BLaER1 treated with 17β-estradiol and CSF1 and Interleukin-3, amounts not matched to agents 10 nM and 100 nM (cell line): ENCODE data around the gene PTS.
"Not testable (repeated sequence)": the region's sequence is repeated elsewhere in the genome, so short reads cannot be mapped to it uniquely, and the experiment has no call there.

Experiments used
- H3K27ac ChIP-seq, 11 experiments: shearing (Covaris generic); formaldehyde crosslinking; 2 replicates each; pipeline ENCODE4 v1.8.1; 2022
- H3K27me3 ChIP-seq, 11 experiments: shearing (Covaris generic); formaldehyde crosslinking; 2 replicates each; pipeline ENCODE4 v1.8.1; 2022
- H3K36me3 ChIP-seq, 11 experiments: shearing (Covaris generic); formaldehyde crosslinking; 2 replicates each; pipeline ENCODE4 v1.8.1; 2022
- H3K4me1 ChIP-seq, 10 experiments: shearing (Covaris generic); formaldehyde crosslinking; 2 replicates each; pipeline ENCODE4 v1.8.1; 2022
- H3K4me2 ChIP-seq, 11 experiments: shearing (Covaris generic); formaldehyde crosslinking; 2 replicates each; pipeline ENCODE4 v1.8.1; 2022
- H3K4me3 ChIP-seq, 10 experiments: shearing (Covaris generic); formaldehyde crosslinking; 2 replicates each; pipeline ENCODE4 v1.8.1; 2022
- H3K9ac ChIP-seq, 11 experiments: shearing (Covaris generic); formaldehyde crosslinking; 2 replicates each; pipeline ENCODE4 v1.8.1; 2022
- H3K9me3 ChIP-seq, 11 experiments: shearing (Covaris generic); formaldehyde crosslinking; replicated peaks in 1 of 11; 2 replicates each; pipeline ENCODE4 v1.8.1; 2022
- H4K20me1 ChIP-seq, 11 experiments: shearing (Covaris generic); formaldehyde crosslinking; 2 replicates each; pipeline ENCODE4 v1.8.1; 2022
- Cebpa-rat ChIP-seq, 11 experiments: shearing (Covaris generic); IDR thresholded peaks; 2 replicates each; pipeline ENCODE4 v1.8.1; 2022

PTS gene

DNA sequence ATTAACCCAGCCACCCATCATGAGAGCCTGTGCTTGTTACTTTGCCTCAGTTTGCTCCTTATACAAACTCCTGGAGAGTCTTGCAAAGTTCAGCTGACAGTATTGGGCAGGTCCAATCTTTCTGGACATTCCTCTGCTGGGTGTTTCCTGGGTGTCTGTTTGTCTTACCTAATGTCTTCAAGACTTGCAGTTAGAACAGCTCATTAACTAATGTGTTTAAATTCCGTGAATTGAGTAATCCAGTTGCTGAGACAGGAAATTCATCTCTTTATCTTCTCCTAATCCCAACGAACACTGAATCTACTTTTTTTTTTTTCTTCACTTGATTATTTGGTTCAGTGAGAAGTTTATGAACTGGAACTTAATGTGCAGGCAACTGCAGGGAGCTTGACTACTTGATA is 30.3 kb upstream of the PTS start:
- Histone ChIP-seq H3K27ac (no peak overlapping the region), H3K4me3 (no peak overlapping the region), H3K9me3 (no peaks in the 10 kb centered on the region), H3K4me1 (peaks cover 8 to 16% (median 13%) of the 10 kb centered on the region in 10 experiments), H4K20me1 (no peaks in the 10 kb centered on the region), H3K36me3 (no peaks in the 10 kb centered on the region), H3K9ac (no peak overlapping the region), H3K27me3 (no peaks in the 10 kb centered on the region), H3K4me2 (no peak overlapping the region)
- no peak for TF ChIP-seq Cebpa-rat (IDR thresholded peaks at IDR 0.05)

DNA sequence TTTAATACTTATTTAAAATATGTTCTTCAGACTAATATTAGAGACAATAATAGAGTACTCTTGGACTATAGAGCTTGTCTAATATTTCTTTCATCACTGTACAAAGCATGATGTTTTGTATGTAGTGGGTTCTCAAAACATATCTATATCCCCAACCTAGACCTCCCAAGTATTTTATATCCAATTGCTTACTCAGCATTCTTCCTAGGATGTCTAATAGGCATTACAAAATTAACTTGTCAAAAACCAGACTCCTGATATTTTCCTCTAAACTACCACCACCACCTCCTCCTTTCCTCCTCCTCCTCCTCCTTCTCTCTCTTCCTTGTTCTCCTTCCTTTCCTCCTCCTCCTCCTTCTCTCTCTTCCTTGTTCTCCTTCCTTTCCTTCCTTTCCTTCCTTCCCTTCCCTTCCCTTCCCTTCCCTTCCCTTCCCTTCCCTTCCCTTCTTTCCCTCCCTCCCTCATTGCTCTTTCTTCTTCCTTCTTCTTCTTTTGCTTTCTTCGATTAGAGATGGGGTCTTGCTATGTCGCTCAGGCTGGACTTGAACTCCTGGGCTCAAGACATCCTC is 29.6 kb upstream of the PTS start:
- Histone ChIP-seq H3K27me3 (no peaks in the 10 kb centered on the region), H3K4me3 (no peak overlapping the region), H3K36me3 (no peaks in the 10 kb centered on the region), H3K4me1 (peaks cover 9 to 18% (median 13%) of the 10 kb centered on the region in 10 experiments), H3K27ac (no peak overlapping the region), H3K4me2 (no peak overlapping the region), H3K9ac (no peak overlapping the region), H4K20me1 (no peaks in the 10 kb centered on the region), H3K9me3 (no peaks in the 10 kb centered on the region)
- TF ChIP-seq Cebpa-rat (IDR thresholded peaks at IDR 0.05), result no peak

DNA sequence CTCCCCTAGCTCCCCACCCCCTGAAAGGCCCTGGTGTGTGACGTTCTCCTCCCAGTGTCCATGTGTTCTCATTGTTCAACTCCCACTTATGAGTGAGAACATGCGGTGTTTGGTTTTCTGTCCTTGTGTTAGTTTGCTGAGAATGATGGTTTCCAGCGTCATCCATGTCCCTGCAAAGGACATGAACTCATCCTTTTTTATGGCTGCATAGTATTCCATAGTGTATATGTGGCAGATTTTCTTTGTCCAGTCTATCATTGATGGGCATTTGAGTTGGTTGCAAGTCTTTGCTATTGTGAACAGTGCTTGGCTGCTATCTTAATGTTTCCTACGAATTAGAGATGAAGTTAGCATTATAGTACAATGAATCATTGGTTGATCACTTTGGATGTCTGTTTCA is 27.1 kb upstream of the PTS start:
- H4K20me1 ChIP-seq, H3K4me3 ChIP-seq, H3K4me2 ChIP-seq, H3K27me3 ChIP-seq, H3K36me3 ChIP-seq, H3K9me3 ChIP-seq, H3K9ac ChIP-seq, H3K27ac ChIP-seq: not testable (repeated sequence)
- peaks cover 9 to 18% (median 13%) of the 10 kb centered on the region in 10 experiments for H3K4me1 ChIP-seq

DNA sequence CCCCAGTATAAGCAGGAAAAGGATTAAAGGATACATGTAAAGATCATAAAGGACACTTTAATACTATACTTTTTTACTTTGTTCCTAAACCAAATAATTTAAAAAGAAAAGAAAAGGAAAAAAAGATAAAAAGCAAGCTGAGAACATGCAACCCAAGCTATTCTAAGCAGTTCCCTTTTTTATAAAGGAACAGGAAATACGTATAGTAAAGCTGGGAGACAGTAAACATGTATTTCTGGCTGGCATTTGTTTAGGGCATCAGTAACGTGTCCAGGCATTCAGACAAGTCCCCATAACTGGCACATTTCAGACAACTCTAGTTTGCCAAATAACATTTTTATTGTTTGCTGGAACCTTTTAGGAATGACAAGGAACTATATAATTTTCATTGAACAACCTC is 26.0 kb upstream of the PTS start:
- H3K9ac ChIP-seq, result peak overlapping the region in 5 of 11 experiments; percentile 13 to 40 (median 27); a peak in 3 of 22 replicates
- no peak overlapping the region for H3K4me3 ChIP-seq
- no peak for TF ChIP-seq Cebpa-rat (IDR thresholded peaks at IDR 0.05)
- H3K4me2 ChIP-seq, result peak overlapping the region; percentile 20 to 72 (median 54); a peak in 21 of 22 replicates
- no peaks in the 10 kb centered on the region for H3K36me3 ChIP-seq
- no peaks in the 10 kb centered on the region for H3K9me3 ChIP-seq
- peaks cover 9 to 18% (median 13%) of the 10 kb centered on the region in 10 experiments for H3K4me1 ChIP-seq
- no peaks in the 10 kb centered on the region for H4K20me1 ChIP-seq
- peak overlapping the region in 8 of 11 experiments; percentile 22 to 69 (median 50); a peak in 12 of 22 replicates for H3K27ac ChIP-seq
- H3K27me3 ChIP-seq, result no peaks in the 10 kb centered on the region

DNA sequence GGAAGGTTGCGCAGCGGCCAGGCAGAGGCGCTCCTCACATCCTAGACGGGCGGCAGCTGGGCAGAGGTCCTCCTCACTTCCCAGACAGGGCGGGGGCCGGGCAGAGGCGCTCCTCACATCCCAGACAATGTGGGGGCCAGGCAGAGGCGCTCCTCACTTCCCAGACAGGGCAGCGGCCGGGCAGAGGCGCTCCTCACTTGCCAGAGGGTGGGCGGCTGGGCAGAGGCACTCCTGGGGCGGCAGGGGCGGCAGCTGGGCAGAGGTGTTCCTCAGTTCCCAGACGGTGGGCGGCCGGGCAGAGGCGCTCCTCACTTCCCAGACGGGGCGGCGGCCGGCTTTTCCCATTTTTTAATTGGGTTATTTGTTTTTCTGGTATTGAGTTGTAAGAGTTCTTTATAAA is 20.2 kb upstream of the PTS start:
- peaks cover 0 to 1% (median 0%) of the 10 kb centered on the region in 10 experiments; a peak in 6 of 20 replicates for H3K4me1 ChIP-seq
- H3K9ac ChIP-seq, result no peak overlapping the region
- no peaks in the 10 kb centered on the region for H4K20me1 ChIP-seq
- H3K27ac ChIP-seq, result no peak overlapping the region
- H3K27me3 ChIP-seq, result no peaks in the 10 kb centered on the region
- H3K4me2 ChIP-seq, result no peak overlapping the region
- H3K36me3 ChIP-seq, result no peaks in the 10 kb centered on the region
- peaks cover 0 to 5% (median 0%) of the 10 kb centered on the region in 11 experiments; a peak in 2 of 22 replicates for H3K9me3 ChIP-seq
- no peak overlapping the region for H3K4me3 ChIP-seq
- no peak for TF ChIP-seq Cebpa-rat (IDR thresholded peaks at IDR 0.05)

DNA sequence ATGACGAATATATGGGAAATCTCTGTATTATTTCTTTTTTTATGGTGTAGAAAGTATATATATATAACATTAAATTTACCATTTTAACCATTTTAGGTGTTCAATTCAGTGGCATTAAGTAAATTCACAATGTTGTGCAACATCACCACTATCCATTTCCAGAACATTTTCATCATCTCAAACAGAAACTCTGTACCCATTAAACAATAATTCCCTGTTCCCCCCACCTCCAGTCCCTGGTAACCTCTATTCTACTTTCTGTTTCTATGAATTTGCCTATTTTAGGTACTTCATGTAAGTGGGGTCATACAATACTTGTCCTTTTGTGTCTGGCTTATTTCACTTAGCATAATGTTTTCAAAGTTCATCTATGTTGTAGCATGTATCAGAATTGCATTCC is 15.3 kb upstream of the PTS start:
- no peak for TF ChIP-seq Cebpa-rat (IDR thresholded peaks at IDR 0.05)
- no peak overlapping the region for H3K9ac ChIP-seq

DNA sequence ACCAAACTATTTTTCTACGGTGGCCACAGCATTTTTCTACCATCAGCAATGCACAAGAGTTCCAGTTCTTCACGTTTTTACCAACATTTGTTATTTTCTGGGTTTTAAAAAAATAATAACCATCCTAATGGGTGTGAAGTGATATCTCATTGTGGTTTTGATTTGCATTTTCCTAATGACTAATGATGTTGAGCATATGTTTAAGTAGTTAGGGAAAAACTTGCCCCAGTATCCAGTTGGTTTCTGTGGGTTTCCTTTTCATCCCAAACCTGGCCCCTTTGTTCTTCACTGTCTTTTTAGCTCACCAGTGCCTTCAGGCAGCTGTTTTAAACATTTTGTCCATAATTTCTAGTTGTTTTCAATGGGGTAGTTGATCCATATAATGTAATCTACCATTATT is 14.7 kb upstream of the PTS start:
- H3K36me3 ChIP-seq, result no peaks in the 10 kb centered on the region
- H3K4me1 ChIP-seq, result peaks cover 0 to 9% (median 0%) of the 10 kb centered on the region in 10 experiments; a peak in 2 of 20 replicates
- no peaks in the 10 kb centered on the region for H3K27me3 ChIP-seq
- no peaks in the 10 kb centered on the region; a peak in 1 of 22 replicates for H3K9me3 ChIP-seq
- H3K9ac ChIP-seq, result no peak overlapping the region
- TF ChIP-seq Cebpa-rat (IDR thresholded peaks at IDR 0.05), result no peak
- no peak overlapping the region for H3K27ac ChIP-seq
- H3K4me3 ChIP-seq, result no peak overlapping the region
- no peaks in the 10 kb centered on the region for H4K20me1 ChIP-seq
- peak overlapping the region in 2 of 11 experiments; percentile 15 to 25; a peak in 2 of 22 replicates for H3K4me2 ChIP-seq

More for the DNA sequence above, 15.3 kb upstream of the PTS start:
- H4K20me1 ChIP-seq, result no peaks in the 10 kb centered on the region
- H3K4me1 ChIP-seq, result peaks cover 0 to 9% (median 0%) of the 10 kb centered on the region in 10 experiments; a peak in 2 of 20 replicates
- H3K36me3 ChIP-seq, result no peaks in the 10 kb centered on the region
- H3K27ac ChIP-seq, result no peak overlapping the region
- no peak overlapping the region for H3K4me3 ChIP-seq
- no peaks in the 10 kb centered on the region for H3K27me3 ChIP-seq
- peaks cover 0 to 5% (median 0%) of the 10 kb centered on the region in 11 experiments; a peak in 2 of 22 replicates for H3K9me3 ChIP-seq
- H3K4me2 ChIP-seq, result 0 out of 22 replicates have a peak overlapping the region, but pooled peaks of 1 of the 11 experiments have one; percentile 15

DNA sequence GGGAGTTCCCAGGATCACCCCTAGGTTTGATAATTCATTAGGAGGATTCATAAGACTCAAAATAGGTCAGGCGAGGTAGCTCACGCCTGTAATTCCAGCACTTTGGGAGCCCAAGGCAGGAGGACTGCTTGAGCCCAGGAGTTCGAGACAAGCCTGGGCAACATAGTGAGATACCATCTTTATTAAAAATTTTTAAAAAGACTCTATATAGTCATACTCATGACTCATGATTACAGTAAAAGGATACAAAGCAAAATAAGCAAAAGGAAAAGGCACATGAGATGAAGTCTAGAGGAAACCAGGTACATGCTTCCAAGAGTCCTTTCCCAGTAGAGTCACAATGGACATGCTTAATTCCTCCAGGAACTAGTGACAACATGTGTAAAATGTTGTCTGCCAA is 13.9 kb upstream of the PTS start:
- no peak overlapping the region for H3K4me3 ChIP-seq
- no peaks in the 10 kb centered on the region for H4K20me1 ChIP-seq
- no peaks in the 10 kb centered on the region for H3K9me3 ChIP-seq
- TF ChIP-seq Cebpa-rat (IDR thresholded peaks at IDR 0.05), result no peak
- no peak overlapping the region for H3K27ac ChIP-seq
- H3K4me2 ChIP-seq, result no peak overlapping the region
- H3K27me3 ChIP-seq, result no peaks in the 10 kb centered on the region
- no peak overlapping the region for H3K9ac ChIP-seq
- no peaks in the 10 kb centered on the region for H3K36me3 ChIP-seq
- H3K4me1 ChIP-seq, result peaks cover 0 to 9% (median 0%) of the 10 kb centered on the region in 10 experiments; a peak in 2 of 20 replicates

DNA sequence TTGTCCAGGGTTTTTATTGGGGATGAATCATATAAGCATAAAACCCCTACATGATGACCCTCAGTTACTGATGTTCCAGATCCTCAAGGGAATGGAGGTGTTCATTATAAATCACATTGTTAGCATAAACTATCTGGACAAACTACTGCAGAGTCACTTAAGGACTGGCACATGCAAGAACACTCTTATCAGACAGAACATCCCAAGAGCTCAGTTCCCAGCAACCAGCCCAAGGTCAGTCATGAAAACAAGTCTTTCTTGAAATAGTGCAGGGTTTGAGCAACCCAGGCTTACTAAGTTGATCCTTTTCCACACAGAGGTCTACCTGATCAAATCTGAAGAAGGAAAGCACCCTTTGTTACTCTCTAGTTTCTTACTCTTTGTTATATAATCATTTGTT is 13.5 kb upstream of the PTS start:
- no peak overlapping the region for H3K27ac ChIP-seq
- TF ChIP-seq Cebpa-rat (IDR thresholded peaks at IDR 0.05), result no peak
- H3K9me3 ChIP-seq, result no peaks in the 10 kb centered on the region
- no peaks in the 10 kb centered on the region for H4K20me1 ChIP-seq
- H3K4me3 ChIP-seq, result no peak overlapping the region
- H3K27me3 ChIP-seq, result no peaks in the 10 kb centered on the region
- no peaks in the 10 kb centered on the region for H3K36me3 ChIP-seq
- no peak overlapping the region for H3K9ac ChIP-seq
- peaks cover 0 to 9% (median 0%) of the 10 kb centered on the region in 10 experiments; a peak in 2 of 20 replicates for H3K4me1 ChIP-seq
- no peak overlapping the region for H3K4me2 ChIP-seq

DNA sequence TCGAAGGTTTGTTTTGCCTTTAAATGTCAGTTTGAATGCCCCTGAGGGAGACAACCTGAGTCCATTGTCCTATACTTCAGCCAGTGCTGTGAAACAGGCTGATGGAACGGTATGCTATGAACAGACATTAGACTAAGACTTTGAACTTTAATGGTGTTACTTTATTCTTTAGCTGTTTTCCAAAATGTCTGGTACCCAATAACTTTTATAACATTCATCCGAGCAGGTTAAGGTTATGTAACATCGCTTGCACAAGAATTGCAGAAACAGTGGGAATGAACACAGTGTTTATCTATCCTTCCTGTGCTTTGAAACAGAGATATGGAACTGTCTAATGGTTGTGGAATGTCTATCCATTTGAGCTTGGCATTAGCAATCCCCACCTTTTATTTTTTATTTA is 12.5 kb upstream of the PTS start:
- H3K9ac ChIP-seq, result no peak overlapping the region
- H3K27ac ChIP-seq, result no peak overlapping the region
- H4K20me1 ChIP-seq, result no peaks in the 10 kb centered on the region
- no peak overlapping the region for H3K4me3 ChIP-seq
- TF ChIP-seq Cebpa-rat (IDR thresholded peaks at IDR 0.05), result no peak
- H3K36me3 ChIP-seq, result no peaks in the 10 kb centered on the region
- no peaks in the 10 kb centered on the region for H3K27me3 ChIP-seq
- H3K4me2 ChIP-seq, result no peak overlapping the region
- H3K4me1 ChIP-seq, result peaks cover 0 to 9% (median 0%) of the 10 kb centered on the region in 10 experiments; a peak in 2 of 20 replicates
- H3K9me3 ChIP-seq, result no peaks in the 10 kb centered on the region
